Measurements from ENCODE around the gene CALM1. TPM values are rescaled to one million over a fixed set of nuclear protein-coding genes. Genes with fewer than 3 reads are reported as not detected.
A peak's percentile ranks its signal among the peaks of the same experiment; 100 is the strongest.

Gene CALM1
- total RNA-seq, 2 experiments from 2014 or later = 960 to 975 TPM

- Mint-ChIP-seq H3K27me3 (no peaks in the 10 kb centered on the region), H3K4me3 (no peak overlapping the region), H3K27ac (no peak overlapping the region), H3K36me3 (ENCODE audit: low read depth) (no peaks in the 10 kb centered on the region), H3K9me3 (no peaks in the 10 kb centered on the region), H3K4me1 (ENCODE audit: low read depth) (peaks cover 23% of the 10 kb centered on the region)
- intact Hi-C loops (cut with DNase I, micrococcal nuclease) = loop anchor here (2.0 to 10.0 kb wide), 5 partner anchors 48 to 864 kb away; partner anchors contain the start of genes EFCAB11 (in 2 of the 2), GPR68 (in 1 of the 2), NRDE2 (in 1 of the 2) and TDP1 (in 1 of the 2)
- Histone ChIP-seq H3K36me3 (ENCODE audit: insufficient read depth, low read length) (no peaks in the 10 kb centered on the region), H3K27me3 (ENCODE audit: control insufficient read depth in 1 of 2, insufficient read depth in 2 of 2, low read length in 2 of 2) (no peaks in the 10 kb centered on the region), H3K9me3 (ENCODE audit: control insufficient read depth in 1 of 2, insufficient read depth in 1 of 2, low read length in 2 of 2) (no peaks in the 10 kb centered on the region), H3K4me1 (ENCODE audit: insufficient read depth, low read length) (peaks cover 35% of the 10 kb centered on the region), H3K27ac (ENCODE audit: low read depth in 1 of 2, low read length in 2 of 2) (no peak overlapping the region), H3K4me3 (ENCODE audit: low read length) (no peak overlapping the region)
- TF ChIP-seq, protein P1, sequence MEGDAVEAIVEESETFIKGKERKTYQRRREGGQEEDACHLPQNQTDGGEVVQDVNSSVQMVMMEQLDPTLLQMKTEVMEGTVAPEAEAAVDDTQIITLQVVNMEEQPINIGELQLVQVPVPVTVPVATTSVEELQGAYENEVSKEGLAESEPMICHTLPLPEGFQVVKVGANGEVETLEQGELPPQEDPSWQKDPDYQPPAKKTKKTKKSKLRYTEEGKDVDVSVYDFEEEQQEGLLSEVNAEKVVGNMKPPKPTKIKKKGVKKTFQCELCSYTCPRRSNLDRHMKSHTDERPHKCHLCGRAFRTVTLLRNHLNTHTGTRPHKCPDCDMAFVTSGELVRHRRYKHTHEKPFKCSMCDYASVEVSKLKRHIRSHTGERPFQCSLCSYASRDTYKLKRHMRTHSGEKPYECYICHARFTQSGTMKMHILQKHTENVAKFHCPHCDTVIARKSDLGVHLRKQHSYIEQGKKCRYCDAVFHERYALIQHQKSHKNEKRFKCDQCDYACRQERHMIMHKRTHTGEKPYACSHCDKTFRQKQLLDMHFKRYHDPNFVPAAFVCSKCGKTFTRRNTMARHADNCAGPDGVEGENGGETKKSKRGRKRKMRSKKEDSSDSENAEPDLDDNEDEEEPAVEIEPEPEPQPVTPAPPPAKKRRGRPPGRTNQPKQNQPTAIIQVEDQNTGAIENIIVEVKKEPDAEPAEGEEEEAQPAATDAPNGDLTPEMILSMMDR (IDR thresholded peaks at IDR 0.05) = no peak
- ChIA-PET CTCF (interaction anchor here (1.5 to 9.5 kb wide), 3 partner anchors 9 to 47 kb away, joined by 4 to 66 read pairs (median 4); no protein-coding TSS in a partner anchor), POLR2A (interaction anchor here (1.7 to 7.6 kb wide), 8 partner anchors 12 to 377 kb away, joined by 4 to 423 read pairs (median 39); partner anchors contain the start of genes CALM1, NRDE2 and PSMC1)
- ATAC-seq (ENCODE audit: poor library complexity) (no peak), DNase-seq (peak in 2 of 14 experiments; percentile 11 to 23)
These were observed 15.6 kb upstream of the CALM1 start for GRCh38 chr14:90381011-90381786.

- ATAC-seq (ENCODE audit: poor library complexity) (no peak), DNase-seq (peak in 6 of 14 experiments; percentile 12 to 58 (median 44))
- POLR2A ChIA-PET = interaction anchor here (0.9 to 7.6 kb wide), 20 partner anchors 8 to 1557 kb away, joined by 3 to 423 read pairs (median 6); partner anchors contain the start of genes CALM1, NRDE2, PSMC1 and RPS6KA5
- Mint-ChIP-seq H3K27me3 (no peaks in the 10 kb centered on the region), H3K4me1 (ENCODE audit: low read depth) (peaks cover 23% of the 10 kb centered on the region), H3K4me3 (no peak overlapping the region), H3K27ac (no peak overlapping the region), H3K9me3 (no peaks in the 10 kb centered on the region), H3K36me3 (ENCODE audit: low read depth) (no peaks in the 10 kb centered on the region)
- peak overlapping the region; percentile 95 to 98 for H3K27ac ChIP-seq (ENCODE audit: low read depth in 1 of 2, low read length in 2 of 2)
- CTCF ChIA-PET = interaction anchor here (0.9 to 9.5 kb wide), 6 partner anchors 10 to 315 kb away, joined by 3 to 66 read pairs (median 4); partner anchors contain the start of gene CALM1
- peak overlapping the region; percentile 83 for H3K4me3 ChIP-seq (ENCODE audit: low read length)
- H3K27me3 ChIP-seq (ENCODE audit: control insufficient read depth in 1 of 2, insufficient read depth in 2 of 2, low read length in 2 of 2) = no peaks in the 10 kb centered on the region
- H3K9me3 ChIP-seq (ENCODE audit: control insufficient read depth in 1 of 2, insufficient read depth in 1 of 2, low read length in 2 of 2) = no peaks in the 10 kb centered on the region
- TF ChIP-seq, protein P1 (IDR thresholded peaks at IDR 0.05) = no peak
- peaks cover 35% of the 10 kb centered on the region for H3K4me1 ChIP-seq (ENCODE audit: insufficient read depth, low read length)
- intact Hi-C loops (cut with DNase I, micrococcal nuclease) = loop anchor here (2.0 to 10.0 kb wide), 5 partner anchors 49 to 863 kb away; partner anchors contain the start of genes EFCAB11 (in 2 of the 2), GPR68 (in 1 of the 2), NRDE2 (in 1 of the 2) and TDP1 (in 1 of the 2)
- no peaks in the 10 kb centered on the region for H3K36me3 ChIP-seq (ENCODE audit: insufficient read depth, low read length)
These were observed 14.8 kb upstream of the CALM1 start for GRCh38 chr14:90381999-90382451.

DNA sequence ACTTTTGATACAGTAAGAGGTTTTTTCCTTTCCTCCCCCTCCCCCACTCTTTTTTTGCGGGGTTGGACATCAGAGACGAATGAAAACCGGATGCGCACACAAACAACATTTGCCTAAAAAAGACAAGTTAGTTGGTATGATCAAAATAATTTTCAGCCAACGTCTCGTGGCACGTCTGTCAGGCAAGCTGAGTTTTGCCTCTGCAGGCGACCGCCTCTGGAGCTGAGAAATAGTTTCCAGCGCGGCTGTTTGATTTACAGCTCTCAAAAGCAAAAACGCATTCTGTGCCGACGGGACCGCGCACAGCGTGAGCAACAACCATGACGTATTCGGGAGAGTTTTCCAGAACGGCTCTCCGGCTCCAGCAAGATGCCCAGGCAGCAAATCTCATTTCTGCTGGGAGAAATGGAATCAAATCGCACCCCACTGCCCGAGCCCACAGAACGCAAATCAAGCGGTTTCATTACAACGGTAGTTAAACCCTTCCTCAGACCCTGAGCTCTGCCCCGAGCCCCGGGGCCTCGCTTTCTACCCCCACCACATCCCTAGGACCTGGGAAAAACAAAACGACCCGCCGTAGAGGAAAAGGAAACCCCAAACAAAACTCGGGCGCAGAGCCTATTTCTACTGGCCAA lies 14.2 kb upstream of the CALM1 start:
- H3K27ac Mint-ChIP-seq = no peak overlapping the region
- no peak overlapping the region for H3K4me3 Mint-ChIP-seq
- intact Hi-C loops (cut with DNase I, micrococcal nuclease) = loop anchor here (1.0 to 10.0 kb wide), 5 partner anchors 14 to 862 kb away; partner anchors contain the start of genes EFCAB11 (in 2 of the 2), GPR68 (in 1 of the 2), NRDE2 (in 1 of the 2) and TDP1 (in 1 of the 2)
- CTCF ChIA-PET = interaction anchor here (0.9 to 9.5 kb wide), 5 partner anchors 14 to 314 kb away, joined by 3 to 66 read pairs (median 5); partner anchors contain the start of gene CALM1
- POLR2A ChIA-PET = interaction anchor here (0.6 to 7.6 kb wide), 22 partner anchors 9 to 1558 kb away, joined by 3 to 423 read pairs (median 5); partner anchors contain the start of genes CALM1, NRDE2, PSMC1 and RPS6KA5
- DNase-seq (peak; percentile 51 to 84 (median 64)), ATAC-seq (ENCODE audit: poor library complexity) (peak; percentile 22)
- TF ChIP-seq, protein P1 (IDR thresholded peaks at IDR 0.05) = no peak
- no peaks in the 10 kb centered on the region for H3K9me3 Mint-ChIP-seq
- peaks cover 35% of the 10 kb centered on the region for H3K4me1 ChIP-seq (ENCODE audit: insufficient read depth, low read length)
- H3K36me3 ChIP-seq (ENCODE audit: insufficient read depth, low read length) = no peaks in the 10 kb centered on the region
- peaks cover 23% of the 10 kb centered on the region for H3K4me1 Mint-ChIP-seq (ENCODE audit: low read depth)
- no peaks in the 10 kb centered on the region for H3K36me3 Mint-ChIP-seq (ENCODE audit: low read depth)
- peak overlapping the region; percentile 95 to 98 for H3K27ac ChIP-seq (ENCODE audit: low read depth in 1 of 2, low read length in 2 of 2)
- no peaks in the 10 kb centered on the region for H3K9me3 ChIP-seq (ENCODE audit: control insufficient read depth in 1 of 2, insufficient read depth in 1 of 2, low read length in 2 of 2)
- H3K27me3 Mint-ChIP-seq = no peaks in the 10 kb centered on the region
- H3K4me3 ChIP-seq (ENCODE audit: low read length) = peak overlapping the region; percentile 83
- H3K27me3 ChIP-seq (ENCODE audit: control insufficient read depth in 1 of 2, insufficient read depth in 2 of 2, low read length in 2 of 2) = no peaks in the 10 kb centered on the region
